Measurements from ENCODE around the gene COL9A3. TPM values are rescaled to one million over a fixed set of nuclear protein-coding genes. Genes with fewer than 3 reads are reported as not detected.
A peak's percentile ranks its signal among the peaks of the same experiment; 100 is the strongest.

COL9A3 gene
- 137 and 150 TPM in 2 replicates for total RNA-seq (2021)
- long read RNA-seq, partial matches to known transcripts = 4 of 16 reads
- long read RNA-seq, other reads (novel, unspliced or antisense) = 6 of 16 reads

DNA sequence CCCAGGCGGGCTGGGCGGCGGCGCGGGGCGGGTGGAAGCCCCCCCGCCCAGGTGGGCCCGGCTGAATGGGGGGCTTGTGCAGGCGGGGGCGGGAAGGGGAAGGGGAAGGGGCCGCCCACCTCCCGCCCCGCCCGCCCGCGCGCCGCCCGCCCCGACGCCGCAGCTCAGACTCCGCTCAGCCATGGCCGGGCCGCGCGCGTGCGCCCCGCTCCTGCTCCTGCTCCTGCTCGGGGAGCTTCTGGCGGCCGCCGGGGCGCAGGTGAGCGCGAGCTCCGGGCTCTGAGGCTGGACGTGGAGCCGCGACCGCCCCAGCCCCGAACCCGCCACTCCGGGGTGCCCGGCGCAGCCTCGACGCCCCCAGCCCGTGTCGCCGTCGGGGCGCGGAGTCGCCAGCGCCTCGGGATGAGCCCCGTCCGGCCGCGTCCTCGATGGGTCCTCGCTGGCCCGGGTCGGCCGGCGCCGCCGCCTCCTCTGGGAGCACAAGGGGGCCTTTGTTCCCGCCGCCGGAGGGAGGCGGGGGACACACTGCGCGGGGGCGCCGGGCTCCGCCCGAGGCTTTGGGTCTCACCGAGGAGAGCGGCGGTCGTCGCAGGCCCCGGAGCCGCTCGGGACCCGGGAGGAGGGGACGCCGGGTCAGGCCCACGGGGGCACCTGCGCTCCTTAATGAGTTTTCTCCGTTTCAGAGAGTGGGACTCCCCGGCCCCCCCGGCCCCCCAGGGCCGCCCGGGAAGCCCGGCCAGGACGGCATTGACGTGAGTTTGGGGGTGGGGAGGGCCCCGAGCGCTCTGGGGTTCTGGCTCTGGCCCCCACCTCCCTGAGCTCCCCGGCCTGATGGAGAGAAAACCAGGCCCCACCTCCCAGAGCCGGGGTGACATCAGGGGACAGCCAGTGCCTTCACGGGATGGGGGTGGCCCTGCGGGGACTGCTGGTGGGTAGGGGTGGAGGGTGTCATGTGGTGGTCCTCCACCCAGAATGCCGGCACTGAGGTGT lies at the start of gene COL9A3:
Gene COL9A3, plus strand, starts transcription at position 167 of the 990 bp plus-strand sequence. Its CDS starts 15 bp downstream, at position 182.
- Histone ChIP-seq H4K91ac (ENCODE audit: insufficient read length, low read depth, low read length) (no peak within 1 kb of the TSS), H2BK120ac (ENCODE audit: low read depth, low read length, poor library complexity, severe bottlenecking) (no peak within 1 kb of the TSS), H2BK5ac (ENCODE audit: insufficient read length, low read length) (no peak within 1 kb of the TSS), H3T11ph (ENCODE audit: low read length) (no peak within 1 kb of the TSS), H3K9me3 (ENCODE audit: control insufficient read depth, low read depth, low read length) (no peaks in the 10 kb centered on the region), H3K27me3 (ENCODE audit: insufficient read depth, low read length) (no peaks in the 10 kb centered on the region), H3K4me2 (ENCODE audit: insufficient read depth, insufficient read length, low read length) (peak within 1 kb of the TSS; percentile 35), H2AFZ (ENCODE audit: low read length) (no peak within 1 kb of the TSS), H3K4me1 (ENCODE audit: insufficient read depth, low read length) (no peaks in the 10 kb centered on the region), H2BK20ac (ENCODE audit: low read depth, low read length, poor library complexity, severe bottlenecking) (no peak within 1 kb of the TSS), H3K27ac (ENCODE audit: insufficient read length, low read depth, low read length) (no peak within 1 kb of the TSS), H4K8ac (replicated peaks; ENCODE audit: insufficient read length, low read depth, low read length) (no peak within 1 kb of the TSS), H3K4ac (ENCODE audit: low read depth, low read length) (no peak within 1 kb of the TSS; the same call in 1 of the 2 replicates), H2BK12ac (ENCODE audit: insufficient read length, low read depth, low read length) (no peak within 1 kb of the TSS), H3K56ac (ENCODE audit: insufficient read length, low read depth, low read length) (no peak within 1 kb of the TSS), H2AK5ac (ENCODE audit: insufficient read length, low read length) (no peak within 1 kb of the TSS), H4K20me1 (ENCODE audit: control insufficient read depth, insufficient read depth, insufficient read length) (no peaks in the 10 kb centered on the region), H3K14ac (ENCODE audit: insufficient read depth, low read length) (peak within 1 kb of the TSS; percentile 79), H3K18ac (ENCODE audit: insufficient read length, low read depth, low read length) (peak within 1 kb of the TSS; percentile 62), H3K23ac (ENCODE audit: insufficient read length, low read depth, low read length) (no peak within 1 kb of the TSS), H3K79me2 (ENCODE audit: insufficient read depth, low read length) (no peaks in the 10 kb centered on the region), H2BK15ac (ENCODE audit: low read depth, low read length) (no peak within 1 kb of the TSS), H3K79me1 (ENCODE audit: insufficient read depth, low read depth, low read length, poor library complexity, severe bottlenecking) (no peaks in the 10 kb centered on the region), H4K5ac (ENCODE audit: insufficient read length, low read depth, low read length) (no peak within 1 kb of the TSS), H3K9ac (ENCODE audit: extremely low read depth, insufficient read length, low read length) (no peak within 1 kb of the TSS), H3K23me2 (ENCODE audit: insufficient read length, low read depth, low read length, poor library complexity, severe bottlenecking) (peaks cover 16% of the 10 kb centered on the region)
- Mint-ChIP-seq H3K9me3 (no peaks in the 10 kb centered on the region), H3K4me1 (peaks cover 14 to 15% of the 10 kb centered on the region in 2 experiments), H3K36me3 (ENCODE audit: insufficient read depth in 1 of 3, low read depth in 3 of 3) (peaks cover 0 to 10% (median 2%) of the 10 kb centered on the region in 3 experiments; a peak in 3 of 7 replicates), H3K4me3 (peak within 1 kb of the TSS; percentile 65 to 80), H3K27me3 (ENCODE audit: low read depth) (peaks cover 5% of the 10 kb centered on the region), H3K27ac (peak within 1 kb of the TSS in 2 of 3 experiments; percentile 46 to 85; a peak in 2 of 7 replicates)
- no CpG with 5 or more reads among the region's 108 CpGs for WGBS (ENCODE audit: extremely low coverage, insufficient read length, low lambda C conversion rate)
- no peak for TF ChIP-seq CTCF (conservative IDR thresholded peaks at IDR 0.05)
- no peak for DNase-seq

Data from H9 (cell line).